SK-N-SH (cell line): ENCODE results near the gene EMP2. TPM values are rescaled to one million over a fixed set of nuclear protein-coding genes. Genes with fewer than 3 reads are reported as not detected.

Experiments
- CTCF ChIA-PET: fragments of 300-600, 350-600 bp; formaldehyde crosslinking; extraction: SDS; loops from one replicate; lab custom pipeline; 2021; lab: Yijun Ruan, JAX
- POLR2A ChIA-PET: fragments of 350-600 bp; sonication (Branson Sonifier 250); formaldehyde crosslinking; extraction: SDS; loops from one replicate; lab custom pipeline; 2020; ENCODE audit warnings: antibody characterized with exemption, inconsistent platforms; lab: Yijun Ruan, JAX
- DNase-seq: peaks from one replicate; pipeline ENCODE4 v3.0.0; 2012
- H2AFZ ChIP-seq: fragments of 200-600 bp; sonication (generic); 2 replicates; pipeline ENCODE4 v1.8.1; 2016; ENCODE audit warnings: antibody characterized with exemption, mild to moderate bottlenecking, low read depth
- H3F3A ChIP-seq: fragments of 200-600 bp; sonication (generic); replicated peaks from 2 replicates; pipeline ENCODE3; 2016; ENCODE audit warnings: antibody characterized with exemption, mild to moderate bottlenecking; ENCODE audit not compliant: insufficient read depth
- H3K27ac ChIP-seq, 2 experiments: fragments of 200-500 bp in 1 of 2; fragments of 200-600 bp in 1 of 2; sonication (Bioruptor generic) in 1 of 2; sonication (generic), shearing (Covaris generic) in 1 of 2; 2 replicates each; pipeline versions ENCODE4 v1.5.1 to v1.6.1; 2014 to 2016; ENCODE audit warnings: low read depth in 2 of 2, inconsistent platforms in 1 of 2, low read length in 1 of 2, mild to moderate bottlenecking in 1 of 2, mixed read lengths in 1 of 2
- H3K27me3 ChIP-seq: fragments of 200-600 bp; sonication (generic), shearing (Covaris generic); 2 replicates; pipeline ENCODE4 v1.6.1; 2016; ENCODE audit warnings: mixed run types; ENCODE audit not compliant: insufficient read depth
- H3K36me3 ChIP-seq, 2 experiments: fragments of 200-500 bp in 1 of 2; fragments of 200-600 bp in 1 of 2; sonication (Bioruptor generic) in 1 of 2; sonication (generic) in 1 of 2; replicated peaks in 1 of 2; 2 replicates each; pipeline versions ENCODE3 to v1.5.1; 2014 to 2016; ENCODE audit warnings: low read length in 1 of 2, mild to moderate bottlenecking in 1 of 2; ENCODE audit not compliant: insufficient read depth in 2 of 2, control insufficient read depth in 1 of 2
- H3K4me1 ChIP-seq, 2 experiments: fragments of 200-500 bp in 1 of 2; fragments of 200-600 bp in 1 of 2; sonication (Bioruptor generic) in 1 of 2; sonication (generic), shearing (Covaris generic) in 1 of 2; 2 replicates each; pipeline versions ENCODE4 v1.5.1 to v1.6.1; 2014 to 2016; ENCODE audit warnings: low read depth in 1 of 2, low read length in 1 of 2, mixed run types in 1 of 2; ENCODE audit not compliant: insufficient read depth in 2 of 2, control insufficient read depth in 1 of 2
- H3K4me2 ChIP-seq: fragments of 200-600 bp; sonication (generic), shearing (Covaris generic); 2 replicates; pipeline ENCODE4 v1.6.1; 2017; ENCODE audit warnings: mixed run types
- H3K4me3 ChIP-seq, 2 experiments: fragments of 200-500 bp in 1 of 2; fragments of 200-600 bp in 1 of 2; sonication (Bioruptor generic) in 1 of 2; sonication (generic), shearing (Covaris generic) in 1 of 2; 2 replicates each; pipeline versions ENCODE4 v1.5.1 to v1.8.1; 2014 to 2016; ENCODE audit warnings: low read depth in 2 of 2, inconsistent platforms in 1 of 2, low read length in 1 of 2, mild to moderate bottlenecking in 1 of 2, mixed read lengths in 1 of 2, moderate library complexity in 1 of 2
- H3K79me2 ChIP-seq: fragments of 200-600 bp; sonication (generic); 2 replicates; pipeline ENCODE4 v1.8.1; 2017; ENCODE audit warnings: mild to moderate bottlenecking; ENCODE audit not compliant: insufficient read depth
- H3K9ac ChIP-seq: fragments of 200-600 bp; sonication (generic); 2 replicates; pipeline ENCODE4 v1.6.1; 2017; ENCODE audit warnings: mixed run types
- H3K9me2 ChIP-seq: fragments of 200-600 bp; sonication (generic); 2 replicates; pipeline ENCODE4 v1.6.1; 2017; ENCODE audit warnings: mixed run types
- H3K9me3 ChIP-seq: fragments of 200-600 bp; sonication (generic); 2 replicates; pipeline ENCODE4 v1.6.1; 2017; ENCODE audit warnings: mixed run types, mild to moderate bottlenecking, moderate library complexity
- H4K20me1 ChIP-seq: fragments of 200-600 bp; sonication (generic); 2 replicates; pipeline ENCODE4 v1.6.1; 2017; ENCODE audit warnings: mild to moderate bottlenecking, mixed run types; ENCODE audit not compliant: insufficient read depth
- CHD2 ChIP-seq: fragments of 150-350 bp; IDR thresholded peaks from 2 replicates; pipeline ENCODE4 v1.6.1; 2018; ENCODE audit warnings: low read length; ENCODE audit not compliant: partially characterized antibody
- FOSL2 ChIP-seq: IDR thresholded peaks from 2 replicates; pipeline ENCODE4 v1.4.0; 2012; ENCODE audit warnings: low read depth, mild to moderate bottlenecking, moderate library complexity, borderline replicate concordance
- FOXM1 ChIP-seq: IDR thresholded peaks from 2 replicates; pipeline ENCODE4 v1.4.0; 2012; ENCODE audit warnings: low read depth, mild to moderate bottlenecking
- IRF3 ChIP-seq: fragments of 150-350 bp; IDR thresholded peaks from 2 replicates; pipeline ENCODE4 v1.6.1; 2016; ENCODE audit warnings: mild to moderate bottlenecking, low read depth, low read length
- MEF2A ChIP-seq: IDR thresholded peaks from 2 replicates; pipeline ENCODE4 v1.4.0; 2012; ENCODE audit warnings: low read depth, borderline replicate concordance
- MXI1 ChIP-seq: IDR thresholded peaks from 2 replicates; pipeline ENCODE4 v1.6.1; 2012; ENCODE audit warnings: mild to moderate bottlenecking, low read depth, low read length, improper control_type of control experiment
- POLR2AphosphoS5 ChIP-seq: IDR thresholded peaks from 2 replicates; pipeline ENCODE4 v1.6.1; 2012; ENCODE audit warnings: low read depth, low read length
- RAD21 ChIP-seq: IDR thresholded peaks from 2 replicates; pipeline ENCODE4 v1.6.1; 2012; ENCODE audit warnings: mild to moderate bottlenecking, low read length
- RFX5 ChIP-seq: IDR thresholded peaks from 2 replicates; pipeline ENCODE4 v1.6.1; 2012; ENCODE audit warnings: mild to moderate bottlenecking, improper control_type of control experiment, low read length
- RXRA ChIP-seq: IDR thresholded peaks from 2 replicates; pipeline ENCODE4 v1.4.0; 2012; ENCODE audit warnings: low read depth, mild to moderate bottlenecking, borderline replicate concordance
- SIN3A ChIP-seq: IDR thresholded peaks from 2 replicates; pipeline ENCODE4 v1.6.1; 2012; ENCODE audit warnings: low read depth, mild to moderate bottlenecking, low read length, moderate library complexity, borderline replicate concordance
- USF1 ChIP-seq: IDR thresholded peaks from 2 replicates; pipeline ENCODE4 v1.4.0; 2012; ENCODE audit warnings: low read depth, borderline replicate concordance
- YY1 ChIP-seq: IDR thresholded peaks from 2 replicates; pipeline ENCODE4 v1.4.0; 2012; ENCODE audit warnings: low read depth, mild to moderate bottlenecking
- ZBTB33 ChIP-seq: IDR thresholded peaks from 2 replicates; pipeline ENCODE4 v1.4.0; 2012; ENCODE audit warnings: low read depth, borderline replicate concordance
- WGBS: methylation state at CpG from one replicate; pipeline ENCODE4 v1.1.6; 2017; ENCODE audit warnings: low lambda C conversion rate; 5-methylcytosine and 5-hydroxymethylcytosine counted together
- polyA plus RNA-seq, 3 experiments: library from polyadenylated mRNA; depleted of rRNA; stranded (reverse); fragments of >200 nt; gene quantifications; 2 replicates each; pipeline ENCODE4 v1.2.3, GENCODE V29; 2012
- TF ChIP-seq, protein P1 (sequence below): fragments of 200-600 bp; sonication (generic); IDR thresholded peaks from 2 replicates; pipeline ENCODE4 v1.6.1; 2017; ENCODE audit warnings: antibody characterized with exemption, mild to moderate bottlenecking, moderate library complexity
- TF ChIP-seq, protein P2 (sequence below): fragments of 150-350 bp; IDR thresholded peaks from 2 replicates; pipeline ENCODE4 v1.6.1; 2017; ENCODE audit warnings: antibody characterized with exemption, low read length, low read depth, borderline replicate concordance

The EMP2 gene
- polyA plus RNA-seq, 1 of the 3 experiments (the other 2 are of a cell fraction): 4.3 TPM

- CTCF ChIA-PET: interaction anchor here (1.0 to 16.7 kb wide), 4 partner anchors 10 to 407 kb away, joined by 3 to 305 read pairs (median 12); partner anchors contain the start of gene NUBP1
- H3K36me3 ChIP-seq: no peaks in the 10 kb centered on the region
- WGBS: 73% methylated on average over 1 of the region's 1 CpG
Measured at GRCh38 chr16:10511829-10512228, 68.6 kb downstream of the EMP2 start.

More at GRCh38 chr16:10511829-10512228, 68.6 kb downstream of the EMP2 start:
- TF ChIP-seq, protein P1, sequence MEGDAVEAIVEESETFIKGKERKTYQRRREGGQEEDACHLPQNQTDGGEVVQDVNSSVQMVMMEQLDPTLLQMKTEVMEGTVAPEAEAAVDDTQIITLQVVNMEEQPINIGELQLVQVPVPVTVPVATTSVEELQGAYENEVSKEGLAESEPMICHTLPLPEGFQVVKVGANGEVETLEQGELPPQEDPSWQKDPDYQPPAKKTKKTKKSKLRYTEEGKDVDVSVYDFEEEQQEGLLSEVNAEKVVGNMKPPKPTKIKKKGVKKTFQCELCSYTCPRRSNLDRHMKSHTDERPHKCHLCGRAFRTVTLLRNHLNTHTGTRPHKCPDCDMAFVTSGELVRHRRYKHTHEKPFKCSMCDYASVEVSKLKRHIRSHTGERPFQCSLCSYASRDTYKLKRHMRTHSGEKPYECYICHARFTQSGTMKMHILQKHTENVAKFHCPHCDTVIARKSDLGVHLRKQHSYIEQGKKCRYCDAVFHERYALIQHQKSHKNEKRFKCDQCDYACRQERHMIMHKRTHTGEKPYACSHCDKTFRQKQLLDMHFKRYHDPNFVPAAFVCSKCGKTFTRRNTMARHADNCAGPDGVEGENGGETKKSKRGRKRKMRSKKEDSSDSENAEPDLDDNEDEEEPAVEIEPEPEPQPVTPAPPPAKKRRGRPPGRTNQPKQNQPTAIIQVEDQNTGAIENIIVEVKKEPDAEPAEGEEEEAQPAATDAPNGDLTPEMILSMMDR: no peak
- TF ChIP-seq MXI1: no peak
- no peak for TF ChIP-seq FOXM1
- TF ChIP-seq RFX5: no peak
- no peak for TF ChIP-seq USF1
- TF ChIP-seq FOSL2: no peak
- no peak for TF ChIP-seq ZBTB33
- TF ChIP-seq SIN3A: no peak
- TF ChIP-seq RXRA: no peak
- TF ChIP-seq IRF3: no peak
- TF ChIP-seq, protein P2, sequence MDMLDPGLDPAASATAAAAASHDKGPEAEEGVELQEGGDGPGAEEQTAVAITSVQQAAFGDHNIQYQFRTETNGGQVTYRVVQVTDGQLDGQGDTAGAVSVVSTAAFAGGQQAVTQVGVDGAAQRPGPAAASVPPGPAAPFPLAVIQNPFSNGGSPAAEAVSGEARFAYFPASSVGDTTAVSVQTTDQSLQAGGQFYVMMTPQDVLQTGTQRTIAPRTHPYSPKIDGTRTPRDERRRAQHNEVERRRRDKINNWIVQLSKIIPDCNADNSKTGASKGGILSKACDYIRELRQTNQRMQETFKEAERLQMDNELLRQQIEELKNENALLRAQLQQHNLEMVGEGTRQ: no peak
- TF ChIP-seq RAD21: no peak
- TF ChIP-seq POLR2AphosphoS5: no peak
- no peak for TF ChIP-seq CHD2
- no peak for TF ChIP-seq MEF2A
- TF ChIP-seq YY1: no peak
- no peak overlapping the region for H2AFZ ChIP-seq
- no peaks in the 10 kb centered on the region for H3K9me2 ChIP-seq
- H3K4me3 ChIP-seq: no peak overlapping the region
- H3K79me2 ChIP-seq: no peaks in the 10 kb centered on the region
- no peaks in the 10 kb centered on the region; a peak in 1 of 4 replicates for H3K4me1 ChIP-seq
- no peak overlapping the region for H3K9ac ChIP-seq
- DNase-seq: no peak
- no peaks in the 10 kb centered on the region for H4K20me1 ChIP-seq
- H3K27me3 ChIP-seq: no peaks in the 10 kb centered on the region
- H3K9me3 ChIP-seq: no peaks in the 10 kb centered on the region
- H3K4me2 ChIP-seq: no peak overlapping the region
- POLR2A ChIA-PET: no interaction called here
- H3K27ac ChIP-seq: no peak overlapping the region
- no peaks in the 10 kb centered on the region for H3F3A ChIP-seq
